ENCODE measurements around the gene PATJ.

DNA sequence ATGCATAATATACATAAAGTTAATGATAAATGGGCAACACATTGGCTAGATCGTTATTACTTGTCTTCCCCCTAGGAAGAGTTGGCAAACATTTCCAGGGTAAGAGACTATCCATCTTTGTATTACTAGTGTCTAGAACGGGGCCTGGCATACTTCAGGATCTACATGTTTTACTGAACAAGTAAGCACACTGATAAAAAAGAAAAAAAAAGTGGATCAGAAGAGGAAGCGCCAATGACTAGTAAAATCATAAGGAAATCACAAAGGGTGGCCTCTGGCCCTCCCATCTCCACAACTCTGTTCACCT is 17.8 kb upstream of the PATJ start:
- TF ChIP-seq, protein P1, sequence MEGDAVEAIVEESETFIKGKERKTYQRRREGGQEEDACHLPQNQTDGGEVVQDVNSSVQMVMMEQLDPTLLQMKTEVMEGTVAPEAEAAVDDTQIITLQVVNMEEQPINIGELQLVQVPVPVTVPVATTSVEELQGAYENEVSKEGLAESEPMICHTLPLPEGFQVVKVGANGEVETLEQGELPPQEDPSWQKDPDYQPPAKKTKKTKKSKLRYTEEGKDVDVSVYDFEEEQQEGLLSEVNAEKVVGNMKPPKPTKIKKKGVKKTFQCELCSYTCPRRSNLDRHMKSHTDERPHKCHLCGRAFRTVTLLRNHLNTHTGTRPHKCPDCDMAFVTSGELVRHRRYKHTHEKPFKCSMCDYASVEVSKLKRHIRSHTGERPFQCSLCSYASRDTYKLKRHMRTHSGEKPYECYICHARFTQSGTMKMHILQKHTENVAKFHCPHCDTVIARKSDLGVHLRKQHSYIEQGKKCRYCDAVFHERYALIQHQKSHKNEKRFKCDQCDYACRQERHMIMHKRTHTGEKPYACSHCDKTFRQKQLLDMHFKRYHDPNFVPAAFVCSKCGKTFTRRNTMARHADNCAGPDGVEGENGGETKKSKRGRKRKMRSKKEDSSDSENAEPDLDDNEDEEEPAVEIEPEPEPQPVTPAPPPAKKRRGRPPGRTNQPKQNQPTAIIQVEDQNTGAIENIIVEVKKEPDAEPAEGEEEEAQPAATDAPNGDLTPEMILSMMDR (IDR thresholded peaks at IDR 0.05): no peak
- no peak for TF ChIP-seq POLR2A (IDR thresholded peaks at IDR 0.05)

Measured in stomach (tissue), 4 donors.